Natural killer cell (primary cell): Measurements from ENCODE around the gene SPATA3. TPM values are rescaled to one million over a fixed set of nuclear protein-coding genes. Genes with fewer than 3 reads are reported as not detected.

Source experiments
- ATAC-seq, 3 donors: fragments of 150-1000 bp in 2 of 3; fragments of 200-7000 bp in 1 of 3; cut with Tn5 transposase; 1 replicate in 1 of 3; 2 replicates in 2 of 3; pipeline ENCODE4 v1.10.0; 2021; ENCODE audit warnings: mild to moderate bottlenecking in 2 of 3, moderate library complexity in 2 of 3
- DNase-seq, 2 donors: peaks; one replicate each; pipeline versions ENCODE4 v3.0.0 to v3.0.0-alpha.2; 2013 to 2021; ENCODE audit warnings: mixed read lengths in 1 of 2
- H3K27ac ChIP-seq: one replicate; pipeline ENCODE4 v1.5.1; 2013; ENCODE audit warnings: mild to moderate bottlenecking, low read length
- H3K27me3 ChIP-seq: one replicate; pipeline ENCODE4 v1.6.1; 2013; ENCODE audit warnings: low read length; ENCODE audit not compliant: control insufficient read depth, insufficient read depth
- H3K36me3 ChIP-seq: one replicate; pipeline ENCODE4 v1.6.1; 2013; ENCODE audit warnings: low read length; ENCODE audit not compliant: control insufficient read depth, insufficient read depth
- H3K4me1 ChIP-seq: one replicate; pipeline ENCODE4 v1.6.1; 2013; ENCODE audit warnings: low read length; ENCODE audit not compliant: control insufficient read depth, insufficient read depth
- H3K4me3 ChIP-seq: one replicate; pipeline ENCODE4 v1.5.1; 2013; ENCODE audit warnings: low read length
- H3K9me3 ChIP-seq: one replicate; pipeline ENCODE4 v1.6.1; 2013; ENCODE audit warnings: low read length; ENCODE audit not compliant: control insufficient read depth, insufficient read depth
- H3K27ac Mint-ChIP-seq, 2 donors: one replicate each; pipeline ENCODE4 v1.8.0; 2022; ENCODE audit warnings: mild to moderate bottlenecking in 2 of 2, mixed read lengths in 2 of 2, moderate library complexity in 1 of 2
- H3K27me3 Mint-ChIP-seq, 2 donors: one replicate each; pipeline ENCODE4 v1.8.0; 2022; ENCODE audit warnings: low read depth in 2 of 2, mixed read lengths in 2 of 2
- H3K36me3 Mint-ChIP-seq: one replicate; pipeline ENCODE4 v1.8.0; 2022; ENCODE audit warnings: mixed read lengths
- H3K4me1 Mint-ChIP-seq, 2 donors: one replicate each; pipeline ENCODE4 v1.8.0; 2022; ENCODE audit warnings: mixed read lengths in 2 of 2
- H3K4me3 Mint-ChIP-seq: one replicate; pipeline ENCODE4 v1.8.0; 2022; ENCODE audit warnings: mild to moderate bottlenecking, moderate library complexity, mixed read lengths
- H3K9me3 Mint-ChIP-seq, 2 donors: one replicate each; pipeline ENCODE4 v1.8.0; 2022; ENCODE audit warnings: mixed read lengths in 2 of 2
- CTCF ChIP-seq: fragments of 200-600 bp; IDR thresholded peaks from one replicate; pipeline ENCODE4 v1.8.0; 2022; ENCODE audit warnings: antibody characterized with exemption
- WGBS: methylation state at CpG from one replicate; pipeline ENCODE4 v1.1.7; 2013; ENCODE audit warnings: missing lambda C conversion rate; ENCODE audit not compliant: insufficient coverage; 5-methylcytosine and 5-hydroxymethylcytosine counted together
- intact Hi-C: fragments of 100-400 bp; cut with micrococcal nuclease; formaldehyde crosslinking; loops from one replicate; pipeline ENCODE4 v1.14.2; 2022
- total RNA-seq, 4 donors: library from RNA; stranded (reverse); fragments of 120-200 nt in 1 of 4; gene quantifications; one replicate each; pipeline versions ENCODE4 v1.2.3 to v1.2.4, GENCODE V29; 2013 to 2022

SPATA3 gene
- total RNA-seq, 3 donors from 2014 or later (not counting 1 experiment from before 2014, with no cell fraction given) = not detected

- intact Hi-C loops = no loop called here
- peaks cover 19 to 30% of the 10 kb centered on the region in 2 donors for H3K4me1 Mint-ChIP-seq
- Histone ChIP-seq H3K4me3 (no peak overlapping the region), H3K27ac (no peak overlapping the region), H3K27me3 (peaks cover 10% of the 10 kb centered on the region), H3K9me3 (no peaks in the 10 kb centered on the region), H3K36me3 (no peaks in the 10 kb centered on the region), H3K4me1 (peaks cover 25% of the 10 kb centered on the region)
- H3K27me3 Mint-ChIP-seq = peaks cover 48 to 74% of the 10 kb centered on the region in 2 donors
- DNase-seq (no peak), ATAC-seq (no peak)
- H3K36me3 Mint-ChIP-seq = no peaks in the 10 kb centered on the region
- H3K4me3 Mint-ChIP-seq = no peak overlapping the region
- no peaks in the 10 kb centered on the region for H3K9me3 Mint-ChIP-seq
- no peak overlapping the region for H3K27ac Mint-ChIP-seq
- 97% methylated on average over 6 of the region's 6 CpGs for WGBS
- TF ChIP-seq CTCF = no peak
Observed at GRCh38 chr2:230983566-230983965, 12.4 kb upstream of the SPATA3 start.

GRCh38 chr2:230984393-230985220, 11.3 kb upstream of the SPATA3 start:
- DNase-seq = peak in 1 of 2 donors; percentile 36
- Mint-ChIP-seq H3K27ac (no peak overlapping the region), H3K9me3 (no peaks in the 10 kb centered on the region), H3K36me3 (no peaks in the 10 kb centered on the region), H3K4me3 (no peak overlapping the region), H3K4me1 (peaks cover 19 to 30% of the 10 kb centered on the region in 2 donors), H3K27me3 (peaks cover 50 to 70% of the 10 kb centered on the region in 2 donors)
- no peak for TF ChIP-seq CTCF
- Histone ChIP-seq H3K27me3 (peaks cover 10% of the 10 kb centered on the region), H3K27ac (no peak overlapping the region), H3K4me3 (no peak overlapping the region), H3K9me3 (no peaks in the 10 kb centered on the region), H3K4me1 (peaks cover 25% of the 10 kb centered on the region), H3K36me3 (no peaks in the 10 kb centered on the region)
- WGBS = 70% methylated on average over 10 of the region's 13 CpGs
- intact Hi-C loops = no loop called here
- peak in 1 of 3 donors; percentile 38 for ATAC-seq

GRCh38 chr2:230985519-230986231, 10.2 kb upstream of the SPATA3 start:
- ATAC-seq (no peak), DNase-seq (no peak)
- Histone ChIP-seq H3K9me3 (no peaks in the 10 kb centered on the region), H3K4me3 (no peak overlapping the region), H3K27me3 (peaks cover 10% of the 10 kb centered on the region), H3K36me3 (no peaks in the 10 kb centered on the region), H3K4me1 (peaks cover 24% of the 10 kb centered on the region), H3K27ac (no peak overlapping the region)
- intact Hi-C loops = no loop called here
- Mint-ChIP-seq H3K27ac (no peak overlapping the region), H3K4me3 (no peak overlapping the region), H3K27me3 (peaks cover 48 to 62% of the 10 kb centered on the region in 2 donors), H3K9me3 (no peaks in the 10 kb centered on the region), H3K36me3 (no peaks in the 10 kb centered on the region), H3K4me1 (peaks cover 12 to 22% of the 10 kb centered on the region in 2 donors)
- no peak for TF ChIP-seq CTCF
- WGBS = 90% methylated on average over 12 of the region's 12 CpGs
